ENCODE results near the gene PARP11. TPM values are rescaled to one million over a fixed set of nuclear protein-coding genes. Genes with fewer than 3 reads are reported as not detected.

The PARP11 gene
- total RNA-seq, 4 donors from 2014 or later, result 0.99 to 3.4 (median 2.7) TPM

GRCh38 chr12:3896356-3896755 is 23.2 kb upstream of the PARP11 start:
- no peak for DNase-seq
- Histone ChIP-seq H3K36me3 (no peaks in the 10 kb centered on the region), H3K4me3 (no peak overlapping the region), H3K27ac (peak overlapping the region in 2 of 4 donors; percentile 55 to 62), H3K4me1 (peaks cover 0 to 9% (median 0%) of the 10 kb centered on the region in 3 donors), H3K27me3 (peaks cover 0 to 27% (median 0%) of the 10 kb centered on the region in 4 donors), H3K9me3 (no peaks in the 10 kb centered on the region)
- no peak for TF ChIP-seq CTCF (IDR thresholded peaks at IDR 0.05)
- TF ChIP-seq POLR2A (IDR thresholded peaks at IDR 0.05), result no peak
- intact Hi-C loops (cut with DNase I), result no loop called here
- WGBS, 2 donors, result 37 to 50% methylated on average over 2 of the region's 2 CpGs

GRCh38 chr12:3892631-3893030 is 19.4 kb upstream of the PARP11 start:
- intact Hi-C loops (cut with DNase I), result no loop called here
- Histone ChIP-seq H3K27ac (no peak overlapping the region), H3K9me3 (no peaks in the 10 kb centered on the region), H3K36me3 (no peaks in the 10 kb centered on the region), H3K4me3 (no peak overlapping the region), H3K4me1 (peaks cover 0 to 9% (median 0%) of the 10 kb centered on the region in 3 donors), H3K27me3 (peaks cover 0 to 16% (median 0%) of the 10 kb centered on the region in 4 donors)
- TF ChIP-seq POLR2A (IDR thresholded peaks at IDR 0.05) (no peak), CTCF (IDR thresholded peaks at IDR 0.05) (no peak)
- WGBS, 2 donors, result 91 to 92% methylated on average over 2 of the region's 2 CpGs
- DNase-seq, result no peak

- Histone ChIP-seq H3K9me3 (no peaks in the 10 kb centered on the region), H3K27ac (no peak overlapping the region), H3K36me3 (no peaks in the 10 kb centered on the region), H3K4me1 (peaks cover 0 to 2% (median 0%) of the 10 kb centered on the region in 3 donors), H3K27me3 (peaks cover 0 to 11% (median 0%) of the 10 kb centered on the region in 4 donors), H3K4me3 (no peak overlapping the region)
- intact Hi-C loops (cut with DNase I), result no loop called here
- TF ChIP-seq POLR2A (IDR thresholded peaks at IDR 0.05), result no peak
- no peak for TF ChIP-seq CTCF (IDR thresholded peaks at IDR 0.05)
- 76 to 81% methylated on average over 10 of the region's 10 CpGs for WGBS, 2 donors
- DNase-seq, result no peak
Observed at GRCh38 chr12:3891201-3891600, 18.0 kb upstream of the PARP11 start.

- H3K9me3 ChIP-seq, result no peaks in the 10 kb centered on the region
- no peak for TF ChIP-seq POLR2A (IDR thresholded peaks at IDR 0.05)
- no peak for TF ChIP-seq CTCF (IDR thresholded peaks at IDR 0.05)
- no peak overlapping the region for H3K27ac ChIP-seq
- H3K27me3 ChIP-seq, result no peaks in the 10 kb centered on the region
- DNase-seq, result no peak
- intact Hi-C loops (cut with DNase I), result loop anchor here (5.0 kb wide), 2 partner anchors 149 to 389 kb away; no protein-coding TSS in a partner anchor
- H3K4me3 ChIP-seq, result no peak overlapping the region
- peaks cover 0 to 12% (median 0%) of the 10 kb centered on the region in 3 donors for H3K4me1 ChIP-seq
- no peaks in the 10 kb centered on the region for H3K36me3 ChIP-seq
- WGBS, 2 donors, result 77 to 86% methylated on average over 7 of the region's 7 CpGs
Observed at GRCh38 chr12:3888659-3889058, 15.5 kb upstream of the PARP11 start.

- intact Hi-C loops (cut with DNase I), result loop anchor here (5.0 kb wide), 2 partner anchors 152 to 392 kb away; no protein-coding TSS in a partner anchor
- no peak for DNase-seq
- peak overlapping the region in 3 of 4 donors; percentile 24 to 52 (median 35) for H3K4me3 ChIP-seq
- no peaks in the 10 kb centered on the region for H3K36me3 ChIP-seq
- WGBS, 2 donors, result 20 to 27% methylated on average over 8 of the region's 8 CpGs
- H3K4me1 ChIP-seq, result peaks cover 0 to 12% (median 0%) of the 10 kb centered on the region in 3 donors
- peaks cover 0 to 18% (median 0%) of the 10 kb centered on the region in 4 donors for H3K27me3 ChIP-seq
- H3K27ac ChIP-seq, result peak overlapping the region in 3 of 4 donors; percentile 53 to 74 (median 57)
- TF ChIP-seq CTCF (IDR thresholded peaks at IDR 0.05) (peak; percentile 62 to 84 (median 78)), POLR2A (IDR thresholded peaks at IDR 0.05) (no peak)
- H3K9me3 ChIP-seq, result no peaks in the 10 kb centered on the region
Observed at GRCh38 chr12:3885277-3886094, 12.3 kb upstream of the PARP11 start.

All from esophagus squamous epithelium (tissue), 5 donors.